Psoas muscle (tissue), 8 donors: ENCODE data around the gene HLCS. TPM values are rescaled to one million over a fixed set of nuclear protein-coding genes. Genes with fewer than 3 reads are reported as not detected.

Experiments
- ATAC-seq, 4 donors: fragments of 200-7000 bp; cut with Tn5 transposase; one replicate each; pipeline ENCODE4 v1.9.1; 2020; ENCODE audit warnings: moderate library complexity in 3 of 4, mild to moderate bottlenecking in 2 of 4
- DNase-seq, 2 donors: peaks; one replicate each; pipeline ENCODE4 v3.0.0-alpha.2; 2020
- H3K27ac ChIP-seq: fragments of 200-600 bp; one replicate; pipeline ENCODE4 v1.8.0; 2022
- H3K27me3 ChIP-seq, 3 donors: fragments of 200-600 bp in 1 of 3; one replicate each; pipeline versions ENCODE4 v1.6.1 to v1.8.0; 2013 to 2022; ENCODE audit warnings: low read length in 2 of 3, mild to moderate bottlenecking in 2 of 3, moderate library complexity in 1 of 3; ENCODE audit not compliant: insufficient read depth in 3 of 3
- H3K36me3 ChIP-seq, 2 donors: fragments of 200-600 bp in 1 of 2; one replicate each; pipeline versions ENCODE4 v1.6.1 to v1.8.0; 2013 to 2022; ENCODE audit warnings: low read depth in 1 of 2, mild to moderate bottlenecking in 1 of 2, moderate library complexity in 1 of 2; ENCODE audit not compliant: insufficient read depth in 1 of 2
- H3K4me1 ChIP-seq: fragments of 200-600 bp; one replicate; pipeline ENCODE4 v1.8.0; 2022
- H3K4me3 ChIP-seq: fragments of 200-600 bp; one replicate; pipeline ENCODE4 v1.8.0; 2022; ENCODE audit warnings: mild to moderate bottlenecking
- H3K9me3 ChIP-seq: fragments of 200-600 bp; one replicate; pipeline ENCODE4 v1.8.0; 2022
- WGBS, 3 donors: extraction: QIAGEN DNeasy Blood & Tissue Kit; methylation state at CpG; one replicate each; pipeline versions ENCODE4 v1.1.6 to v1.1.7; 2013; 5-methylcytosine and 5-hydroxymethylcytosine counted together
- intact Hi-C, 2 donors: fragments of 100-400 bp; cut with DNase I; formaldehyde crosslinking; loops; one replicate each; pipeline versions ENCODE4 v1.11.0 to v1.14.2; 2022
- polyA plus RNA-seq, 3 donors: library from polyadenylated mRNA; stranded (reverse); fragments of 200-250 nt; gene quantifications; one replicate each; pipeline ENCODE4 v1.2.3, GENCODE V29; 2013
- total RNA-seq, 4 donors: library from RNA; stranded (reverse); fragmentation: NEBNext Ultra II Directional in 2 of 4; extraction: Animal tissue kit (Norgen Biotek cat#: 25700) in 2 of 4; gene quantifications; one replicate each; pipeline versions ENCODE4 v1.2.1 to v1.2.4, GENCODE V29; 2021 to 2023
- TF ChIP-seq, protein P1 (sequence below): fragments of 200-600 bp; IDR thresholded peaks from one replicate; pipeline ENCODE4 v1.8.0; 2022; ENCODE audit warnings: antibody characterized with exemption
- donor health status: healthy with polysubstance abuse.
- donor health status: DM: no; HTN: no; CAD: no; lungs with moderate emphysema.
- donor health status: Bipolar disorder and iron deficiency.
- donor health status: healthy.
- donor health status: DM: yes; HTN: yes; CAD: no.
- donor health status: DM: no; HTN: no; CAD: no.
- donor health status: DM: no; HTN: no; CAD: no.
- donor health status: DM: yes; HTN: yes; CAD: no.

Gene HLCS
- total and polyA plus RNA-seq, 7 donors: 3.6 to 13.5 (median 8.1) TPM

DNA sequence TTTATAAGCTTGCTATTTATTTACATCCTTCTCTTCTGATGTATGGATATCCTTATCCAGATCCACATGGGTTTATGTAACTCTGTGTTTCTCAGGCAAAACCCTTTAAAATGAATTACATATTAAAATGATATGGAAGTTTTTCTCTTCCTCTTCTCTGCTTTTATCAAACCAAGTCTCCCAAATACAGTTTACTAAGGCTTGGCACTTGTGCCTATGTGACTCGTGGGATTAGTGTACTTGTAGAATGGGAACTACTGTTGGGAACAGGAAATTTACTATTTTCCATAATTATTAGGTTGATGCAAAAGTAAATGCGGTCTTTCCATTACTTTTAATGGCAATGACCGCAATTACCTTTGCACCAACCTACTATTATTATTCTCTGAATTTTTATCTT is 252.7 kb downstream of the HLCS start:
- Histone ChIP-seq H3K36me3 (no peaks in the 10 kb centered on the region), H3K27me3 (peaks cover 2 to 92% (median 13%) of the 10 kb centered on the region in 3 donors), H3K9me3 (no peaks in the 10 kb centered on the region), H3K4me1 (no peaks in the 10 kb centered on the region), H3K27ac (no peak overlapping the region), H3K4me3 (no peak overlapping the region)
- ATAC-seq (no peak), DNase-seq (no peak)
- intact Hi-C loops: no loop called here
- WGBS, 3 donors: 62 to 63% (median 62%) methylated on average over 3 of the region's 3 CpGs
- TF ChIP-seq, protein P1, sequence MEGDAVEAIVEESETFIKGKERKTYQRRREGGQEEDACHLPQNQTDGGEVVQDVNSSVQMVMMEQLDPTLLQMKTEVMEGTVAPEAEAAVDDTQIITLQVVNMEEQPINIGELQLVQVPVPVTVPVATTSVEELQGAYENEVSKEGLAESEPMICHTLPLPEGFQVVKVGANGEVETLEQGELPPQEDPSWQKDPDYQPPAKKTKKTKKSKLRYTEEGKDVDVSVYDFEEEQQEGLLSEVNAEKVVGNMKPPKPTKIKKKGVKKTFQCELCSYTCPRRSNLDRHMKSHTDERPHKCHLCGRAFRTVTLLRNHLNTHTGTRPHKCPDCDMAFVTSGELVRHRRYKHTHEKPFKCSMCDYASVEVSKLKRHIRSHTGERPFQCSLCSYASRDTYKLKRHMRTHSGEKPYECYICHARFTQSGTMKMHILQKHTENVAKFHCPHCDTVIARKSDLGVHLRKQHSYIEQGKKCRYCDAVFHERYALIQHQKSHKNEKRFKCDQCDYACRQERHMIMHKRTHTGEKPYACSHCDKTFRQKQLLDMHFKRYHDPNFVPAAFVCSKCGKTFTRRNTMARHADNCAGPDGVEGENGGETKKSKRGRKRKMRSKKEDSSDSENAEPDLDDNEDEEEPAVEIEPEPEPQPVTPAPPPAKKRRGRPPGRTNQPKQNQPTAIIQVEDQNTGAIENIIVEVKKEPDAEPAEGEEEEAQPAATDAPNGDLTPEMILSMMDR: no peak

GRCh38 chr21:36710729-36711048 is 255.8 kb downstream of the HLCS start:
- DNase-seq (no peak), ATAC-seq (no peak)
- Histone ChIP-seq H3K27me3 (peaks cover 2 to 100% (median 35%) of the 10 kb centered on the region in 3 donors), H3K27ac (no peak overlapping the region), H3K4me3 (no peak overlapping the region), H3K9me3 (no peaks in the 10 kb centered on the region), H3K36me3 (no peaks in the 10 kb centered on the region), H3K4me1 (no peaks in the 10 kb centered on the region)
- WGBS, 3 donors: 25 to 31% (median 31%) methylated on average over 13 of the region's 13 CpGs
- intact Hi-C loops: no loop called here
- TF ChIP-seq, protein P1: no peak

DNA sequence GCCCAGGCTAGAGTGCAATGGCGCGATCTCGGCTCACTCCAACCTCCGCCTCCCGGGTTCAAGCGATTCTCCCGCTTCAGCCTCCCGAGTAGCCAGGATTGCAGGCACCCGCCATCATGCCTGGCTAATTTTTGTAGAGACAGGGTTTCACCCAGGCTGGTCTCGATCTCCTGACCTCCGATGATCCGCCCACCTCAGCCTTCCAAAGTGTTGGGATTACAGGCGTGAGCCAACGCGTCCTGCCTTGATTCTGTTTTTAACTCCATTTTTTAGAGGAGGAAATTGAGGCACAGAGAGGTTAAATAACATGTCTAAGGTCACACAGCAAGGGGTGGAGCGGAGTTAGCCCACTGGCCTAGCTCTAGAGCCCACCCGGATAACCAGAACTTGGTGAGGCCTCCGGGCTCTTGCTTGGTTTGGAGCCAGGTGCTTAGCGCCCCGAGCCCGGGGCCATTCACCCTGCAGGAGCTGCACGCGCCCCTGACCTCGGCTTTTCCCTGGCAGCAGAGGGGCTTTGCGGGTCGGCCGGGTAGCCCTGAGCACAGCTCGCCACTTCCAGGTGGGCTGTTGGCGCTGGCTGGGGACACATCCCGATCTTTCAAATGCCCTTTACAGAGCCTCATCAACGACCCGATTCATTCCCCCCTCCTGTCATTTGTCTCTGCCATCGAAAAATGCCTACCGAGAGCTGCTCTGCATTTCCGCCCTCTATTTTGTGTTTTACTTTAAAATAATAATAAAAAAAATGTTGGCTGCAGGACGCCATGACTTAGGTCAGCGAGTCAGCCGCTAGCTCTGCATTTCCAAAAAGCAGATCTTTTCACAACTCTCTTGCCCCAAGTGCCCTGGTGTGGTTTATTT is 256.4 kb downstream of the HLCS start:
- H3K36me3 ChIP-seq: no peaks in the 10 kb centered on the region
- no peaks in the 10 kb centered on the region for H3K9me3 ChIP-seq
- peaks cover 2% of the 10 kb centered on the region for H3K4me1 ChIP-seq
- H3K27ac ChIP-seq: no peak overlapping the region
- WGBS, 3 donors: 19 to 24% (median 20%) methylated on average over 38 of the region's 38 CpGs
- H3K4me3 ChIP-seq: no peak overlapping the region
- intact Hi-C loops: no loop called here
- peaks cover 2 to 100% (median 40%) of the 10 kb centered on the region in 3 donors for H3K27me3 ChIP-seq
- TF ChIP-seq, protein P1: no peak
- DNase-seq: no peak
- no peak for ATAC-seq

- H3K27ac ChIP-seq: no peak overlapping the region
- H3K36me3 ChIP-seq: no peaks in the 10 kb centered on the region
- peak in 1 of 4 donors; percentile 26 for ATAC-seq
- DNase-seq: no peak
- peaks cover 2 to 100% (median 47%) of the 10 kb centered on the region in 3 donors for H3K27me3 ChIP-seq
- H3K4me3 ChIP-seq: peak overlapping the region; percentile 35
- intact Hi-C loops: no loop called here
- peaks cover 7% of the 10 kb centered on the region for H3K4me1 ChIP-seq
- WGBS, 3 donors: 12 to 16% (median 13%) methylated on average over 22 to 55 of the region's 55 CpGs
- H3K9me3 ChIP-seq: no peaks in the 10 kb centered on the region
- TF ChIP-seq, protein P1: no peak
These were observed 257.2 kb downstream of the HLCS start for GRCh38 chr21:36709030-36709867.
